ACHN (cell line): ENCODE data around the gene SNAP47.

ENCODE experiments used
- DNase-seq: peaks from one replicate; pipeline ENCODE4 v3.0.0-alpha.2; 2015
- in situ Hi-C: cut with HindIII; loops from 2 replicates; pipeline ENCODE4 v1.10.0; 2017; ENCODE audit warnings: low sequenced_read_pairs, low pct_ligation_motif_present, low pct_unique_long_range_greater_than_20kb

SNAP47 gene

GRCh38 chr1:227746676-227747075, 11.4 kb downstream of the SNAP47 start:
- in situ Hi-C loops, result no loop called here
- DNase-seq, result no peak

DNA sequence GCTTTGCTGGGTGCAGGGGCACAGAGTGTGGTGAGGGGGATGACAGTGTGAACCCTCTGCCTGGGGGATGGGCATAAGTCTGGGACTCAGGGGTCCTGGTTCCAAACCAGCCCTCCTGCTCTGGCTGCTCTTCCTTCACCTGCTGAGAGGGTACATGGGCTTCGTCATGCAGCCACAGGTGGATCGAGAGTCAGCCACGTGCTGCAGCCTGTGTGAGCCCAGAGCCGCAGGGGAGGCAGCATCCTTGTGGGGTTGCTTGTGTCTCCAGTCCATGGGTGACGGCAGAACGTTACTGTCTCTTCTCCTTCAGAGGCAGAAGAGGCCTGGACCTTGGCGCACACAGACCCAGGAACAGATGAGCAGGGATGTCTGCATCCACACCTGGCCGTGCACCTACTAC, 12.1 kb downstream of the SNAP47 start:
- in situ Hi-C loops, result no loop called here
- no peak for DNase-seq

GRCh38 chr1:227747948-227748495, 12.8 kb downstream of the SNAP47 start:
- DNase-seq, result no peak
- in situ Hi-C loops, result no loop called here

GRCh38 chr1:227748496-227749182, 13.4 kb downstream of the SNAP47 start:
- DNase-seq, result no peak
- in situ Hi-C loops, result no loop called here

- no peak for DNase-seq
- in situ Hi-C loops, result no loop called here
These were observed 14.0 kb downstream of the SNAP47 start for GRCh38 chr1:227749225-227749624.

DNA sequence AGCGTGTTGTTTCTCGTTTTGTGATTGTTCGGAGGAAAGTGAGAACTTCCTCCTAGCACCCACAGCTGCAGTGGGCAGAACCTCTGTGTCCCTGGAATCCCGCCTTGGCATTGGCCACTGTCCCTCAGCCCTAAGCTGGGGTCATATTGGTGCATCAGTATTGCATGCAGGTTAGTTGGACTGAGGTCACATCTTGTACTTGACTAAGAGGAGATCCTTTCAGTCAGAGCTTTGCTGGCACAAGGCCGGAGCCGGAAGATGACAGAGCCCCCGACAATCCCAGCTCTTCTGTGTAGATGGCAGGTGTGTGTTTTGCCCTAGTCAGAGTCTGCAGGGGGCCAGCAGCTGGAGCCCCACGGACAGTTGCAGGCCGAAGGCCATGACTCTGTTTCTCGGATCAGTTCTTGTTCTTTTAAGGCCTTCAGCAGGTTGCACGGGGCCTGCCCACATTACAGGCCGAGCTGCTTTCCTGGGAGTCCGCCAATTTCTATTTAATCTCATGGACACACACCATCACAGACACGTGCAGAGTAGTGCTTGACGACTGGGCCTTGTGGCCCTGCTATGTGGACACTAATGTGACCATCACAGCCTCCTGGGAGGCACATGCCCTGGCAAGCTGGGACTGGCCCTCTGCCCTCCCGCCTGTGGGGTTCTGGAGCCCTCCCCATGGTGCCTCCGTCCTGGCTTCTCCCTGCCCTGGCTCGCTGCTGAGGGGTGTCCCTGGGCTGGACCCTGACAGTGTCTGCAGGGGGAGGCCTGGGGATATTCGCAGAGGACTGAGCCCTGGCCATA, 14.9 kb downstream of the SNAP47 start:
- DNase-seq, result no peak
- in situ Hi-C loops, result loop anchor here (25.0 kb wide), 1 partner anchor 187 kb away; the partner anchor contains the start of gene WNT9A

GRCh38 chr1:227753999-227754711, 18.9 kb downstream of the SNAP47 start:
- in situ Hi-C loops, result loop anchor here (25.0 kb wide), 1 partner anchor 183 kb away; the partner anchor contains the start of gene WNT9A

GRCh38 chr1:227754958-227755357, 19.7 kb downstream of the SNAP47 start:
- in situ Hi-C loops, result loop anchor here (25.0 kb wide), 1 partner anchor 182 kb away; the partner anchor contains the start of gene WNT9A
- DNase-seq, result no peak

More at GRCh38 chr1:227753999-227754711, 18.9 kb downstream of the SNAP47 start:
- DNase-seq, result no peak

GRCh38 chr1:227756172-227756959, 21.1 kb downstream of the SNAP47 start:
- in situ Hi-C loops, result loop anchor here (25.0 kb wide), 1 partner anchor 181 kb away; the partner anchor contains the start of gene WNT9A
- DNase-seq, result no peak

GRCh38 chr1:227757781-227758180, 22.5 kb downstream of the SNAP47 start:
- in situ Hi-C loops, result loop anchor here (25.0 kb wide), 1 partner anchor 180 kb away; the partner anchor contains the start of gene WNT9A
- DNase-seq, result no peak

DNA sequence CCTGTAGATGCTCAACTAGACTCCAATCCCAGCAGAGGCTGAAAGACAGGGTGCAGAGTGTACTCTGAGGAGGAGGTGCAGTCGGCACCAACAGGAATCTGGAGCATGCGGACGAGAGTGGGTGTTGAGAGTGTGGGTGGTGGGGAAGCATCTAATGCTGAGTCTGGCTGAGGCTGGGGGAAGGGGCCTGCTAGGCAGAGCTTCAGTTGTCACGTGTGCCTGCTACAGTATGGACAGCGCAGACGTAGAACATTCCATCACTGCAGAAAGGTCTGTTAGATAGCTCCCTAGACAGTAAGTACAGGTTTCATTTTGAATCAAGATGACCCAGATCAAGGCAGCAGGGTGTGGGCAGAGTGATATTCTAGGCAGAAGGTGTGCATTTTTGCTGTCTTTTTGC, 23.1 kb downstream of the SNAP47 start:
- no peak for DNase-seq
- in situ Hi-C loops, result loop anchor here (25.0 kb wide), 1 partner anchor 179 kb away; the partner anchor contains the start of gene WNT9A

DNA sequence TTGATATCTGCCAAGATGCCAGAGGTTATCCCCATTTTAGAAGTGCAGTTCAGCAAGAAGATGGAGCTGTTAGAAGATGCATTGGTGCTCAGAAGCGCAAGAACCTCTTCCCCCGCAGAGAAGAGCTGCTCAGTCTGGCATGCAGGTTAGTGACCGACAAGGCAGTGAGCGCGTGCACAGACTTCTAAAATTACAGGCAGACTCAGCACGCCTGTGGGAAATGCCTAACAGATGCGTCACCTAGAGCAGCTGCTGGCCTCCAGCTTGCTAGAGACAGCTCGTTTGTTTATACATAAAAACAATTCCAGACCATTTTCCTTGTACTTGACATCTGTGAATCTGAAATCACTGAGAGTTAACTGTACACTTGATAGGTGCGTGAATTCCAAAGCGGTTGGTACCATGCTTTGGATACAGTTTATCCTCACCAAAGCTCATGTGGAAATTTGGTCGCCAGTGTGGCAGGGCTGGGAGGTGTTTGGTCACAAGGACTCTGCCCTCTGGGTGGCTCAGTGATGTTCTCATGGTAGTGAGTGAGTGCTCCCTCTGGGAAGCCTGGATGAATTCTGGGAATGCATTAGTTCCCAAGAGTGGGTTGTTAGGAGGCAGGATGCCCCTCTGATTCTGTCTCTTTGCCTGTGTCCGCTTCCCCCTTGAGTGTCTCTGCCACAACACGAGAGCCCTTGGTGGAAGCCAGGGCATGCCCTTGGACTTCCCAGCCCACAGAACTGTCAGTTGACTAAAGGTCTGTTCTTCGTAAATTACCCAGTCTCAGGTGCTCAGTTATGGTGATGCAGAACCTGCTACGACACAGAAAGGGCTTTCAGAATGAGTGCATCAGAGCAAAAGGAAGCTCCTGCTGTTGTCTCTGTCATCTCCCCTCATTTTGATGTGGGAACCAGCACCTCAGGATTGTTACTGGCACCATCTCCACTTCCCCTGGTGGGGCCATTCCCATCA, 24.4 kb downstream of the SNAP47 start:
- in situ Hi-C loops, result loop anchor here (25.0 kb wide), 1 partner anchor 178 kb away; the partner anchor contains the start of gene WNT9A
- DNase-seq, result peak; percentile 93

DNA sequence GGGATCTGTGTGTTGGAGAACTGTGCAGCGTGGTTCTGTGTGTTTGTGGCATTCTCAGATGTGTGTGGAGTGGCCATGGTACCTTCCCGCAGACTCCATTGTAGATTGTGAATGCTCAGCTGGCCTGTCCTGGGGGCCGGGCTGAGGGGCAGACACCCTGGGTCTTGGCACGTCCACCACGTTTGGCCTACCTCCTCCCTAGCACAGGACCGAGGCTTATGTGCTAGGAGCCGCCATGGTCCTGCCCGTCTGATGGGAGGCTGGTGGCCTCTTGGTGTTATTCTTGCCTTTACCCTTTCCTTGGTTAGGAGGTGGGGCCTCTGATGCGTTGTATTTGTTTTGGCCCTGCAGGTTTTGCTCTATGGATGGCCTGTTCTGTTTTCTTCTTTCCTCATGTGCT, 25.1 kb downstream of the SNAP47 start:
- in situ Hi-C loops, result loop anchor here (25.0 kb wide), 1 partner anchor 177 kb away; the partner anchor contains the start of gene WNT9A

GRCh38 chr1:227761621-227762230, 26.5 kb downstream of the SNAP47 start:
- no peak for DNase-seq
- in situ Hi-C loops, result loop anchor here (25.0 kb wide), 1 partner anchor 176 kb away; the partner anchor contains the start of gene WNT9A

More for the DNA sequence above, 25.1 kb downstream of the SNAP47 start:
- no peak for DNase-seq

DNA sequence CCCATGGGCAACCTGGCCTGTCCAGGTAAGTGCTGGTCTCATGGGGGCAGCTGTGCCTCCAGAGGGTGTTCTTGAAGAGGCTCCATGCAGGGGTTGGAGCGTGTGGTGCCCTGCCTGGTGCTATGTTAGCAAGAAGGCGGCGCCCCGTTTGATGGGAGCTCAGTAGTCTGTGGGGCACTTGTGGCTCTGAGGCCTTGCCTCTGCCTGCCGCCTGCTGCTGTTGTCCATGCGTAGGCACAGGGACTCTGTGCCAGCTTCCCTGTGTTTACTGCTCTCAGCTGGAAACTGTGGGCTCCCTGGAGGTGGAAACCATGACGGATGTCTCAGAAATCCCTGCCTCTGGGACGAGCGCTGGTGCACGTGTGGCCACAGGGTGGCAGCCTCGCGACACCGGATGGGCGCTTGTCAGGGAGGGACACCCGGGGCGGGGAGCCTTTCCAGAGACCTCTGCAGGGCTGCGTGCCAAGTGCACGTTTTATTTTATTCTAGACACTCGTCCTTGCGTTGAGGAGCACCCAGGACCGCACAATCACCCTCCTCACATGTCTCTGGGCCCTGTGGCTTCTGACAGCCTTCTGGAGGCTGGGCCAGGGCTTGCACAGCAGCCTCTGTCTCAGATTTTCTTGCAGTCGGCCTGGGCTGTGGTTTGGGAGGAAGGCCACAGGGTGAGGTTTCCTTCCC, 27.1 kb downstream of the SNAP47 start:
- in situ Hi-C loops, result loop anchor here (25.0 kb wide), 1 partner anchor 175 kb away; the partner anchor contains the start of gene WNT9A
- peak; percentile 76 for DNase-seq
